DOHH2 (cell line): Measurements from ENCODE around the gene SOWAHC.

Experiments used
- H3F3A ChIP-seq: fragments of 200-600 bp; sonication (generic), shearing (Covaris generic); 2 replicates; pipeline ENCODE4 v1.6.0; 2016; ENCODE audit warnings: antibody characterized with exemption, mild to moderate bottlenecking; ENCODE audit not compliant: control insufficient read depth, insufficient read depth
- H3K27ac ChIP-seq: fragments of 200-600 bp; sonication (generic); 2 replicates; pipeline ENCODE4 v1.5.1; 2014; ENCODE audit warnings: low read depth, mild to moderate bottlenecking, low read length, moderate library complexity
- H3K27me3 ChIP-seq: fragments of 200-600 bp; sonication (generic); 2 replicates; pipeline ENCODE4 v1.6.1; 2014; ENCODE audit warnings: mild to moderate bottlenecking, low read length, mixed read lengths; ENCODE audit not compliant: control insufficient read depth
- H3K36me3 ChIP-seq: fragments of 200-600 bp; sonication (generic); 2 replicates; pipeline ENCODE4 v1.6.1; 2014; ENCODE audit warnings: mild to moderate bottlenecking, low read length, moderate library complexity, mixed read lengths; ENCODE audit not compliant: control insufficient read depth
- H3K4me1 ChIP-seq: fragments of 200-600 bp; sonication (generic); 2 replicates; pipeline ENCODE4 v1.6.1; 2014; ENCODE audit warnings: mild to moderate bottlenecking, low read length, mixed read lengths; ENCODE audit not compliant: control insufficient read depth
- H3K4me2 ChIP-seq: fragments of 200-600 bp; sonication (generic); 2 replicates; pipeline ENCODE4 v1.6.0; 2014; ENCODE audit warnings: mild to moderate bottlenecking, low read length, moderate library complexity
- H3K4me3 ChIP-seq: fragments of 200-600 bp; sonication (generic); 2 replicates; pipeline ENCODE4 v1.5.1; 2014; ENCODE audit warnings: mild to moderate bottlenecking, low read length, mixed read lengths
- H3K79me2 ChIP-seq: fragments of 200-600 bp; sonication (generic); 2 replicates; pipeline ENCODE4 v1.6.1; 2014; ENCODE audit warnings: mild to moderate bottlenecking, low read length, mixed read lengths; ENCODE audit not compliant: control insufficient read depth
- H3K9me2 ChIP-seq: fragments of 200-600 bp; sonication (generic); replicated peaks from 2 replicates; pipeline ENCODE4 v1.6.1; 2014; ENCODE audit warnings: mild to moderate bottlenecking, low read length, mixed read lengths; ENCODE audit not compliant: control insufficient read depth
- H3K9me3 ChIP-seq: fragments of 200-600 bp; sonication (generic); 2 replicates; pipeline ENCODE4 v1.6.1; 2014; ENCODE audit warnings: antibody characterized with exemption, low read length, mixed read lengths; ENCODE audit not compliant: control insufficient read depth, insufficient read depth
- H4K20me1 ChIP-seq: fragments of 200-600 bp; sonication (generic); 2 replicates; pipeline ENCODE4 v1.6.0; 2014; ENCODE audit warnings: low read depth, mild to moderate bottlenecking, antibody characterized with exemption, low read length, moderate library complexity; ENCODE audit not compliant: control insufficient read depth, insufficient read depth
- CTCF ChIP-seq: fragments of 200-600 bp; sonication (generic); IDR thresholded peaks from one replicate; pipeline ENCODE4 v1.5.1; 2014; ENCODE audit warnings: antibody characterized with exemption, mild to moderate bottlenecking, low read depth, low read length; ENCODE audit not compliant: poor library complexity, severe bottlenecking
- EZH2phosphoT487 ChIP-seq: fragments of 200-600 bp; sonication (generic); IDR thresholded peaks from 2 replicates; pipeline ENCODE4 v1.6.1; 2017; ENCODE audit warnings: borderline replicate concordance, mild to moderate bottlenecking, antibody characterized with exemption, low read length, moderate library complexity, mixed read lengths

Gene SOWAHC

DNA sequence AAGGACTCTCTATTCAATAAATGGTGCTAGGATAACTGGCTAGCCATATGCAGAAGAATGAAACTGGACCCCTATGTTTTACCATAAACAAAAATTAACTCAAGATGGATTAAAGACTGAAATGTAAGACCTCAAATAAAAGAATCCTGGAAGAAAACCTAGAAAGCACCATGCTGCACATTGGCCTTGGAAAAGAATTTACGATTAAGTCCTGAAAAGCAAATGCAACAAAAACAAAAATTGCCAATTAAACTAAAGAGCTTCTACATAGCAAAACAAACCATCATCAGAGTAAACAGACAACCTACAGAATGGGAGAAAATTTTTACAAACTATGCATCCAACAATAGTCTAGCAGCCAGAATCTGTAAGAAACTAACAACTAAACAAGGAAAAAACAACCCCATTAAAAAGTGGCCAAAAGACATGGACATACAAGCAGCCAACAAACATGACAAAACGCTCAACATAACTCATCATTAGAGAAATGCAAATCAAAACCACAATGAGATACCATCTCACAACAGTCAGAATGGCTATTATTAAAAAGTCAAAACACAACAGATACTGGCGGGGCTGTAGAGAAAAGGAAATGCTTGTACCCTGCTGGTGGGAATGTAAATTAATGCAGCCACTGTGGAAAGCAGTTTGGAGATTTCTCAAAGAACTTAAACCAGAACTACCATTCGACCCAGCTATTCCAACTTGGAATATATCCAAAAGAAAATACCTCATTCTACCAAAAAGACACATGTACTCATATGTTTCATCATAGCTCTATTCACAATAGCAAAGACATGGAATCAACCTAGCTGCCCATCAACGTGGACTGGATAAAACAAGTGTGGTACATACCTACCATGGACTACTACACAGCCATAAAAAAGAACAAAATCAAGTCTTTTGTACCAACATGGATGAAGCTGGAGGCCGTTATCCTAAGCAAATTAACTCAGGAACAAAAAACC lies 31.0 kb upstream of the SOWAHC start:
- H3K4me2 ChIP-seq: no peak overlapping the region
- no peaks in the 10 kb centered on the region for H3K9me2 ChIP-seq
- H3F3A ChIP-seq: no peaks in the 10 kb centered on the region
- H3K4me3 ChIP-seq: no peak overlapping the region
- TF ChIP-seq CTCF: no peak
- no peak for TF ChIP-seq EZH2phosphoT487
- H3K27ac ChIP-seq: no peak overlapping the region
- no peaks in the 10 kb centered on the region for H3K9me3 ChIP-seq
- H3K27me3 ChIP-seq: no peaks in the 10 kb centered on the region
- no peaks in the 10 kb centered on the region for H4K20me1 ChIP-seq
- no peaks in the 10 kb centered on the region for H3K79me2 ChIP-seq
- no peaks in the 10 kb centered on the region for H3K4me1 ChIP-seq
- H3K36me3 ChIP-seq: no peaks in the 10 kb centered on the region

DNA sequence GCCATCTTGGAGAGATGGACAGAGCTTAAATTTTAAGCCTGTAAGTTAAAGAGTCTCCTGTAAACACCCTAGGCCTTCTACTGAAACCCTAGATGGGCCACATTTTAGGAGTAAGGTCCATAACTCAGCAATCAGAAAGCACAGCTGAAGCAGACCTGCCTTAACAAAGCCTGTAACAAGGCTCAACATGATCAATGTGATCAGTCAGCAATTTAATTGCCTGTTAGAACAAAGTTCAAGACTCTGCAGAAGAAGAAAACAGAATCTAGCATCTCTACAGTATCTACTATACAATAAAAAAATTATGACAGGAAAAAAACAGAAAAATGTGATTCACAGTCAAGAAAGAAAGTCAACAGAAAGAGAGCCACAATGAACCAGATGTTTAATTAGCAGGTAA lies 27.5 kb upstream of the SOWAHC start:
- Histone ChIP-seq H3K36me3 (no peaks in the 10 kb centered on the region), H4K20me1 (no peaks in the 10 kb centered on the region), H3K4me3 (no peak overlapping the region), H3K27ac (no peak overlapping the region), H3K9me2 (no peaks in the 10 kb centered on the region), H3K4me1 (no peaks in the 10 kb centered on the region), H3K27me3 (no peaks in the 10 kb centered on the region), H3K4me2 (no peak overlapping the region), H3F3A (no peaks in the 10 kb centered on the region), H3K79me2 (no peaks in the 10 kb centered on the region), H3K9me3 (no peaks in the 10 kb centered on the region)
- TF ChIP-seq CTCF (no peak), EZH2phosphoT487 (no peak)

GRCh38 chr2:109591206-109591605 lies 23.0 kb upstream of the SOWAHC start:
- Histone ChIP-seq H3K4me2 (no peak overlapping the region), H3K4me1 (no peaks in the 10 kb centered on the region), H4K20me1 (no peaks in the 10 kb centered on the region), H3K79me2 (no peaks in the 10 kb centered on the region), H3K9me2 (no peaks in the 10 kb centered on the region), H3K4me3 (no peak overlapping the region), H3K27me3 (no peaks in the 10 kb centered on the region), H3F3A (no peaks in the 10 kb centered on the region), H3K36me3 (no peaks in the 10 kb centered on the region), H3K9me3 (no peaks in the 10 kb centered on the region), H3K27ac (no peak overlapping the region)
- TF ChIP-seq EZH2phosphoT487: no peak
- TF ChIP-seq CTCF: no peak
